ENCODE measurements around the gene ZNF480.
A peak's percentile ranks its signal among the peaks of the same experiment; 100 is the strongest.
"Not testable (repeated sequence)": the region's sequence is repeated elsewhere in the genome, so short reads cannot be mapped to it uniquely, and the experiment has no call there.

ZNF480 gene

DNA sequence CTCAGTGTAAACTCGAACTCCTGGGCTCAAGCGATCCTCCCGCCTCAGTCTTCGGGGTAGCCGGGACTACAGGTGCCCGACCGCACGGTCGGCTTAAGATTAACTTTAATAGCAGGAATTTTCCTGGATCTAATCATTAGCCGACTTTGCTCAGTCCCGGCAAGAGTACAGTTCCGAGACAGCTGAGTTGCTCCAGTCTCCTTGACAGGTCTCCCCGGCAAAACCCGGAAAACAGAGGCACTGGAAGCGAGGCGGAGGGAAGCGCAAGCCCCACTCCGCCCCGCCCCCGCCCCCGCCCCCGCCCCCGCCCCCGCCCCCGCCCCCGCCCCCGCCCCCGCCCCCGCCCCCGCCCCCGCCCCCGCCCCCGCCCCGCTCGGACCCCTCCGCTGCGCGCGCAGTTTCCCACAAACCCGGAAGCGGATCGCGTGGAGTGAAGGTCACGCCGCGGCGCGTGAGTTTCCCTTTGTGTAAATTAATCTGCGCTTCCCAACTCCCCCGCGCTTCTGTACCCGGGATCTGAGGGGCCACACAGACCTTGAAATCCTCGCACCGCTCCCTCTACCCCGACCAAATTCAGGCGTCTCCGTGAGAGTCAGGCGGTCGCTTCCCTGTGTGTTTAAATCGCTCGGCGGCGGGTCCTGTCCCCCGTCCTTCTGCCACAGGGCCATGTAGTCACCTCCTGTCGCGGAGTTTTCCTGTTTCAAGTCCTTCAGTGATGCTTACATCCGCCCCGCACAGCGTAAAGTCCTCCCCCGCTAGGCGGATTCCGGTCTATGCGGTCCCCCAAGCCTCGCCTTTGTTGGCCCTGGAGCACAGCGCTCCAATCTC is at the start of gene ZNF480:
Gene ZNF480, plus strand, starts transcription at position 397 of the 828 bp plus-strand sequence. CDS start 3,244 bp downstream, outside the sequence.
- DNase-seq (ENCODE audit: low read depth in 2 of 2) = peak; percentile 49 to 57

DNA sequence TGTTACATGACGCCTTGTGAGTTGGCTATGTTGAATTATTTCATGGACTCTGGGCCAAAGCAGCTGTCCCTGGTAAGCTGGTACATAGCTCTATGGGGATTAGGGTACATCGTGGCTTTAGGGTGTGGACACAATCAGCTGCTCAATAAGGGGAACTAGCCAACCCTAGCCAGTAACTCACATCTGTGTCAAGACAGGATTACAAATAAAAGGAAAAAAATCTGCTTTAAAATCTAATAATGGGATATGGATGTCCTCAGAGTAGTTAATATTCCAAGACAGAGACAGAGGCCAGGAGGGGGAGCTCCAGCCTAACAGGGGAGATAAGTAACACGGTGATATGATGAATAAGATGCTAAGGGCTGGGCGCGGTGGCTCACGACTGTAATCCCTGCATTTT is 48.7 kb upstream of the ZNF480 start:
- DNase-seq (ENCODE audit: low read depth in 2 of 2) = peak; percentile 36 to 38

- no peak for DNase-seq (ENCODE audit: low read depth in 2 of 2)
Observed at GRCh38 chr19:52258426-52258825, 38.5 kb upstream of the ZNF480 start.

GRCh38 chr19:52265556-52265955 is 31.4 kb upstream of the ZNF480 start:
- DNase-seq (ENCODE audit: low read depth in 2 of 2) = not testable (repeated sequence)

- DNase-seq (ENCODE audit: low read depth in 2 of 2) = peak; percentile 94 to 97
Observed at GRCh38 chr19:52269338-52270261, 27.4 kb upstream of the ZNF480 start, which contains the start of gene ZNF766. Gene ZNF766, plus strand, starts transcription at chr19:52269587. Its CDS starts 27 bp downstream, at chr19:52269614.

DNA sequence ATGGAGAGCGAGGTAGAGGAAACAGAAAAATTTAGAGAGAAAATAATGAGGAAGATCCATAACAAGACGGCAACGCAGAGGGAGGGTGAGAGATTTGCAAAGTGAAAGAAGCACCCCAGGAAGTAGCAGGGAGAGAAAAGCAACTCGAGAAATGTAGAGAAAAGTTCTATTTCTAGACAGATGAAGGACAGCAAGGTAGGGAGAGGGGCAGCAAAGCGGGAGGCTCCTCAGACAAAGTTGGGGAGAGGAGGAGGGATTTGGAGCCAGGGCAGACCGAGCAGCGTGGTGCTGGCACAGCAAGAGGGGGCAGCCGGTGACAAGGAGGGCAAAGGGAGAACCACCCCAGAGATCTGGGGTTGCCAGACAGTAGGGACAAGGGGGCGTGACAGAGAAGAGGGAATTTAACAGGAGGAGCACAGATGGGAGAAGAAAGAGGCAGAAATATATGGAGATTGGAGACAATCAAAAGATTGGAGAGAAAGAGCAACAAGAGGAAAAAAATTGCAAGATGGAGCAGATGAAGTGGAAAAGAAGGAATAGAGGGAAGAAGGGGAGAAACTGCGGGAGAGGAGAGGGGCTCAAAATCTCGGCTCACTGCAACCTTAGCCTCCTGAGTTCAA is 26.6 kb upstream of the ZNF480 start:
- DNase-seq (ENCODE audit: low read depth in 2 of 2) = no peak

DNA sequence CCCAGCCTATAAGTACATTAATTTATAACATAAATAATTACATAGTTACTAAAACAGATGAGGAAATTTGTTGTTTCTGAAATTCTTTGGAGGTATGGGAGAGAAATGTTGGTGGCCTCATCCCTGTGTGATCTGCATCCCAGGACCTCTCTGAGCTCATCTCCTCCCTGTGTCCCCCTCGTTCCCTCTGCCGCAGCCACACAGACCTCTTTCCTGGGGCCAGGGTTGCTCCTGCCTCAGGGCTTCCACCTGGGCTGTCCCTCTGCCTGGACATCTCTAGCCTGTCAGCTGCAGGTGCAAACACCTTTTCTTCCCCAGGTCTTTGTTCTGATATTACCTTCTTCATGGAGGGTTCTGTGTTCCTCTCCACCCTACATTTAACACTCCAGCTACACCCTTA is 23.7 kb upstream of the ZNF480 start:
- DNase-seq (ENCODE audit: low read depth in 2 of 2) = no peak

GRCh38 chr19:52274191-52274590 is 22.8 kb upstream of the ZNF480 start:
- no peak for DNase-seq (ENCODE audit: low read depth in 2 of 2)

DNA sequence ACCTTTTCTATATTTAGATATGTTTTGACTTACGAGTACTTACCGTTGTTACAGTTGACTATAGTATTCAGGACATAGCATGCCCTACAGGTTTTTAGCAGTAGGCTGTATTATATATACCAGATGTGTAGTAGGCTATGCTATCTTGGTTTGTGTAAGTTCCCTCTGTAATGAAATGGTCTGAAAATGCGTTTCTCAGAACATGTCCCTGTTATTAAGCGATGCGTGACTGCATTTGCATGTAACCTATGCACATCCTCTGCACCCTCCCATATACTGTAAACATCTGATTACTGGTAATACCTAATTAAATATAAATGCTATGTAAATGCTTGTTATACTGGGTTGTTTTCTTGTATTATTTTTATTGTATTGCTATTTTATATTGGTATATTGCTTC is 21.0 kb upstream of the ZNF480 start:
- DNase-seq (ENCODE audit: low read depth in 2 of 2) = no peak

GRCh38 chr19:52277471-52277870 is 19.5 kb upstream of the ZNF480 start:
- DNase-seq (ENCODE audit: low read depth in 2 of 2) = no peak

- no peak for DNase-seq (ENCODE audit: low read depth in 2 of 2)
Observed at GRCh38 chr19:52286256-52286655, 10.7 kb upstream of the ZNF480 start.

- no peak for DNase-seq (ENCODE audit: low read depth in 2 of 2)
Observed at GRCh38 chr19:52291781-52292180, 5.2 kb upstream of the ZNF480 start.

DNA sequence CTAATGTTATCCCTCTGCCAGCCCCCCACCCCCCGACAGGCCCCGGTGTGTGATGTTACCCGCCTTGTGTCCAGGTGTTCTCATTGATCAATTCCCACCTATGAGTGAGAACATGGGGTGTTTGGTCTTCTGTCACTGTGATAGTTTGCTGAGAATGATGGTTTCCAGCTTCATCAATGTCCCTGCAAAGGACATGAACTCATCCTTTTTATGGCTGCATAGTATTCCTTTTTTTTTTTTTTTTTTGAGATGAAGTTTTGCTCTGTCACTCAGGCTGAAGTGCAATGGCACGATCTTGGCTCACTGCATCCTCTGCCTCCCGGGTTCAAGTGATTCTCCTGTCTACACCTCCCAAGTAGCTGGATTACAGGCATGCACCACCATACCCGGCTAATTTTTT is 4.0 kb upstream of the ZNF480 start:
- not testable (repeated sequence) for DNase-seq (ENCODE audit: low read depth in 2 of 2)

GRCh38 chr19:52296400-52296772 is 583 bp upstream of the ZNF480 start:
- DNase-seq (ENCODE audit: low read depth in 2 of 2) = no peak

DNA sequence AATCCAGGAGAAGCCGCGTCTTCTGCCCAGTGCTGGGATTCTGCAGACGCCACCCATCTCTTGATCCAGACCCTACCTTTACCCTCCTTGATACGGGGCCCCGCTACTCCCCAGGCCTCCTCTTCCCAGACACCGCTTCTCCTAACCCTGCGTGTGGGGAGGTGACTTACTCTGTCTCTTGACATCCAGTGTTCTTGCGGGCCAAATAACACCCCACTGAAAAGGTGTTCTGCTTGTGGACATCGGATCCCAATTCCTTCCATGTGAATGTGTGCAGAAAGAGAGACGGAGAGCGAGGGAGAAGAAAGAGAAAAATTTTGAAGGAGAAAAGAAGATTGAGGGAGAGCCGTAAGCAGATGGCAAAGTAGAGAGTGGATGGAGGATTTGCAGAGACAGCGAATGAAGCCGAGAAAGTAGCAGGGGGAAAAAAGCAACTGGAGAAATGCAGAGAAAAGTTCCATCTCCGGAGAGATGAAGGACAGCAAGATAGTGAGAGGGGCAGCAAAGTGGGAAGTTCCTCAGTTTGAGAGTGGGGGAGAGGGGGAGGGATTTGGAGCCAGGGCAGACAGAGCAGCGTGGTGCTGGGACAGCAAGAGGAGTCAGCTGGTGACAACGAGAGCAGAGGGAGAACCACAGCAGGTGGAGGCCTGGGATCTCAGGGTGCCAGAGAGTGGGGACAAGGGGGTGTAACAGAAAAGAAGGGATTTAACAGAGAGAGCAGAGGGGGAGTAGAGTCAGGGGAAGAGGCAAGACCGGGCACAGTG is 814 bp downstream of the ZNF480 start:
- DNase-seq (ENCODE audit: low read depth in 2 of 2) = no peak

GRCh38 chr19:52307275-52307674 is 10.3 kb downstream of the ZNF480 start:
- DNase-seq (ENCODE audit: low read depth in 2 of 2) = no peak

- DNase-seq (ENCODE audit: low read depth in 2 of 2) = no peak
Observed at GRCh38 chr19:52322429-52322828, 25.5 kb downstream of the ZNF480 start.

DNA sequence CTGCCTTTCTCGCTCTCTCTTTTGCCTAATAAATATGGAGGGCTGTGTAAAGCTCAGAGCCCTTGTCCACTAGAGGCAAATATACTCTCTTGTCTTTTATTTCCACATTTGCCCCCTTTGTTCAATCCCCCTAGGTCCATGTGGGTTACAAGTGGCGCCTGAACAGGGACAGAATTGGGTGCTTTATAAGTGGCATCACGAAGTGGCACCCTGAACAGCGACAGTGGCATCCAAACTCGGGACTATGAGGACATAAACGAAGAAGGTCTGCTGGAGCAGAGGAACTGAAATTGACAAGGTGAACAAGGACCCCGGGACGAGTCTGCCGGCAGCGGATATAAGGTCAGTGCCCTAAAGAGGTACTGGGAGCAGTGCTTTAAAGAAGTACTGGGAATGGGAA is 34.8 kb downstream of the ZNF480 start:
- no peak for DNase-seq (ENCODE audit: low read depth in 2 of 2)

DNA sequence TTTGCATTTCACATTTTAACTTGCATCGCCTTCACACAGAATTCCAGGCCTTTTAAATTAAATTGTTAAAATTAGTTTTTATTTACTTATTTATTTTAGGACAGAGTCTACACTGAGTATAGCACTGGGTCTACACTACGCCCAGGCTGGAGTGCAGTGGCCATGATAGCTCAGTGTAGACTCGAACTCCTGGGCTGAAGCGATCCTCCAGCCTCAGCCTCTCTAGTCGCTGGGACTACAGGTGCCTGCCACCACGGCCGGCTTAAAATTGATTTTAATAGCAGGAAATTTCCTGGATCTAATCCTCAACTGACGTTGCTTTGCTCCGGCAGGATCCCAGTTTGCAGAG is 38.8 kb downstream of the ZNF480 start:
- DNase-seq (ENCODE audit: low read depth in 2 of 2) = no peak

- DNase-seq (ENCODE audit: low read depth in 2 of 2) = peak; percentile 79 to 83
Observed at GRCh38 chr19:52336117-52336790, 39.3 kb downstream of the ZNF480 start, which contains the start of gene ZNF610. Gene ZNF610, plus strand, starts transcription at chr19:52336243. Its CDS starts 12,930 bp downstream, at chr19:52349173.
